K562 (cell line): ENCODE measurements around the gene STIL. TPM values are rescaled to one million over a fixed set of nuclear protein-coding genes. Genes with fewer than 3 reads are reported as not detected.

Experiments
- ATAC-seq: fragments of 200-7000 bp; cut with Tn5 transposase; 3 replicates; pipeline ENCODE4 v1.9.1; 2020; ENCODE audit warnings: moderate library complexity
- BruUV-seq: library from RNA; stranded (reverse); fragments of 400-500 nt; replicated peaks from 2 replicates; lab custom pipeline; 2021; lab: Mats Ljungman, UMichigan
- CTCF ChIA-PET: fragments of 300-600 bp; formaldehyde crosslinking; extraction: SDS; loops from one replicate; lab custom pipeline; 2021; ENCODE audit warnings: low intra/inter-chr PET ratio; lab: Yijun Ruan, JAX
- POLR2A ChIA-PET: fragments of 300-600, 350-650 bp; sonication (Branson Sonifier 250); formaldehyde crosslinking; extraction: SDS; loops from one replicate; lab custom pipeline; 2021; ENCODE audit warnings: antibody characterized with exemption, inconsistent platforms; lab: Yijun Ruan, JAX
- DNase-seq, 4 experiments: peaks; one replicate each; pipeline versions ENCODE4 v3.0.0 to v3.0.0-alpha.2; 2011 to 2018; ENCODE audit warnings: low spot score in 3 of 4, mixed read lengths in 3 of 4; ENCODE audit errors: extremely low read depth in 1 of 4
- FAIRE-seq: peaks from 2 replicates; lab custom pipeline; 2011; peaks lifted over from hg19 to GRCh38; lab: Jason Lieb, UNC
- H2AFZ ChIP-seq: 2 replicates; pipeline ENCODE4 v1.6.0; 2011; ENCODE audit warnings: low read depth, low read length, control low read depth, inconsistent platforms
- H3K27ac ChIP-seq: fragments of 200-600 bp; 3 replicates; pipeline ENCODE4 v1.8.0; 2011; ENCODE audit warnings: low read depth, mild to moderate bottlenecking, control low read depth, inconsistent platforms, low read length, moderate library complexity, mixed read lengths; ENCODE audit errors: extremely low read depth
- H3K27me3 ChIP-seq, 2 experiments: fragments of 300-600 bp in 1 of 2; 2 replicates in 1 of 2; 3 replicates in 1 of 2; pipeline versions ENCODE4 v1.6.0 to v1.8.0; 2011; ENCODE audit warnings: inconsistent platforms in 2 of 2, low read length in 2 of 2, mild to moderate bottlenecking in 1 of 2, mixed read lengths in 1 of 2, moderate library complexity in 1 of 2; ENCODE audit not compliant: control insufficient read depth in 2 of 2, insufficient read depth in 2 of 2
- H3K36me3 ChIP-seq: fragments of 300-600 bp; 3 replicates; pipeline ENCODE4 v1.8.0; 2011; ENCODE audit warnings: mild to moderate bottlenecking, low read length, inconsistent platforms; ENCODE audit not compliant: control insufficient read depth, insufficient read depth
- H3K4me1 ChIP-seq, 2 experiments: fragments of 200-600 bp in 1 of 2; replicated peaks in 1 of 2; 2 replicates in 1 of 2; 3 replicates in 1 of 2; pipeline versions ENCODE4 v1.5.1 to v1.8.0; 2011; ENCODE audit warnings: inconsistent platforms in 2 of 2, low read length in 2 of 2, mild to moderate bottlenecking in 1 of 2, mixed read lengths in 1 of 2, moderate library complexity in 1 of 2; ENCODE audit not compliant: control insufficient read depth in 2 of 2, insufficient read depth in 2 of 2
- H3K4me2 ChIP-seq: 2 replicates; pipeline ENCODE4 v1.6.1; 2011; ENCODE audit warnings: low read length, control low read depth, inconsistent platforms, mixed read lengths; ENCODE audit not compliant: insufficient read depth
- H3K4me3 ChIP-seq: fragments of 200-600 bp; sonication (generic), shearing (Covaris generic); 2 replicates; pipeline ENCODE4 v1.5.1; 2016; ENCODE audit warnings: control low read depth, inconsistent platforms
- H3K79me2 ChIP-seq: fragments of 200-600 bp; 3 replicates; pipeline ENCODE4 v1.8.0; 2011; ENCODE audit warnings: low read length, inconsistent platforms; ENCODE audit not compliant: control insufficient read depth, insufficient read depth
- H3K9ac ChIP-seq, 2 experiments: 2 replicates each; pipeline versions ENCODE4 v1.6.0 to v1.6.1; 2011; ENCODE audit warnings: low read depth in 2 of 2, low read length in 2 of 2, control low read depth in 1 of 2, inconsistent platforms in 1 of 2, mild to moderate bottlenecking in 1 of 2, mixed read lengths in 1 of 2; ENCODE audit not compliant: insufficient read depth in 1 of 2
- H3K9me1 ChIP-seq: one replicate; pipeline ENCODE4 v1.6.0; 2011; ENCODE audit warnings: inconsistent platforms, mild to moderate bottlenecking, low read length, moderate library complexity; ENCODE audit not compliant: control insufficient read depth, insufficient read depth
- H3K9me3 ChIP-seq: replicated peaks from 2 replicates; pipeline ENCODE4 v1.5.1; 2011; ENCODE audit warnings: low read depth, low read length, inconsistent platforms; ENCODE audit not compliant: control insufficient read depth, insufficient read depth
- H4K20me1 ChIP-seq: replicated peaks from 2 replicates; pipeline ENCODE4 v1.6.1; 2011; ENCODE audit warnings: low read length, inconsistent platforms, mixed read lengths; ENCODE audit not compliant: control insufficient read depth, insufficient read depth
- CSDE1 ChIP-seq, 2 experiments: fragments of 450-650 bp; IDR thresholded peaks; 2 replicates each; pipeline ENCODE4 v1.6.1; 2016; ENCODE audit warnings: mild to moderate bottlenecking in 1 of 2
- HBP1 ChIP-seq: fragments of 450-650 bp; formaldehyde crosslinking; IDR thresholded peaks from 2 replicates; pipeline ENCODE4 v1.4.0; 2022; ENCODE audit warnings: missing genetic modification characterization
- HMG20A ChIP-seq: fragments of 450-650 bp; formaldehyde crosslinking; conservative IDR thresholded peaks from 2 replicates; pipeline ENCODE4 v1.4.0; 2020; ENCODE audit warnings: mild to moderate bottlenecking, mixed read lengths
- MXD1 ChIP-seq: fragments of 250-450 bp; sonication (Bioruptor Pico); IDR thresholded peaks from 2 replicates; pipeline ENCODE4 v1.8.0; 2021; ENCODE audit warnings: borderline replicate concordance, mild to moderate bottlenecking, moderate library complexity; ENCODE audit not compliant: poor library complexity, severe bottlenecking
- MYNN ChIP-seq, 2 experiments: sonication (generic); formaldehyde crosslinking in 1 of 2; IDR thresholded peaks; 2 replicates each; pipeline versions ENCODE4 v1.5.0 to v1.6.1; 2016 to 2020; ENCODE audit warnings: antibody characterized with exemption in 1 of 2, missing genetic modification reagents in 1 of 2
- RFX7 ChIP-seq: fragments of 250-450 bp; sonication (Bioruptor Pico); IDR thresholded peaks from 2 replicates; pipeline ENCODE4 v1.5.1; 2021; ENCODE audit warnings: mild to moderate bottlenecking
- SLC30A9 ChIP-seq: fragments of 250-450 bp; sonication (Bioruptor Pico); IDR thresholded peaks from 2 replicates; pipeline ENCODE4 v1.8.0; 2022; ENCODE audit warnings: mild to moderate bottlenecking, moderate library complexity
- SNIP1 ChIP-seq: fragments of 450-650 bp; IDR thresholded peaks from 2 replicates; pipeline ENCODE4 v1.7.1; 2017; ENCODE audit warnings: low read depth, mild to moderate bottlenecking
- U2AF1 ChIP-seq: fragments of 200-400 bp; formaldehyde crosslinking; optimal IDR thresholded peaks from 2 replicates; pipeline ENCODE3; 2017; ENCODE audit warnings: mild to moderate bottlenecking, low read depth, low read length, moderate library complexity
- ZNF197 ChIP-seq: fragments of 200-800 bp; sonication (Bioruptor generic); IDR thresholded peaks from 2 replicates; pipeline ENCODE4 v1.6.1; 2016; ENCODE audit warnings: low read depth, missing genetic modification characterization, missing compliant biosample characterization
- ZNF589 ChIP-seq: fragments of 200-800 bp; sonication (Bioruptor generic); IDR thresholded peaks from 2 replicates; pipeline ENCODE4 v1.6.1; 2016; ENCODE audit warnings: low read depth, missing genetic modification characterization, missing compliant biosample characterization
- ZNF830 ChIP-seq: fragments of 250-450 bp; sonication (Bioruptor Pico); IDR thresholded peaks from 2 replicates; pipeline ENCODE4 v1.5.0; 2021; ENCODE audit warnings: mild to moderate bottlenecking
- WGBS: fragments of 100-300 bp; shearing (Covaris generic); methylation state at CpG from one replicate; pipeline ENCODE4 v1.1.6; 2016; ENCODE audit warnings: low coverage, mixed read lengths; ENCODE audit not compliant: insufficient coverage; ENCODE audit errors: missing lambda C conversion rate; 5-methylcytosine and 5-hydroxymethylcytosine counted together
- in situ Hi-C: fragments of 300-500 bp; cut with MboI; formaldehyde crosslinking; loops from 4 replicates; pipeline ENCODE4 v1.15.0; 2018; ENCODE audit warnings: inconsistent platforms, mixed read lengths
- intact Hi-C: fragments of 100-400 bp; cut with micrococcal nuclease; formaldehyde crosslinking; loops from 2 replicates; pipeline ENCODE4 v1.14.2; 2022
- polyA plus RNA-seq, 8 experiments: library from polyadenylated mRNA; depleted of rRNA in 4 of 8; stranded (reverse) in 5 of 8; unstranded in 3 of 8; fragments of >200 nt; fragmentation: Nextera tagmentation in 2 of 8; fragmentation: Illumina TruSeq in 1 of 8; extraction: Ambion mirVana in 2 of 8; extraction: Trizol in 1 of 8; gene quantifications; 2 replicates each; pipeline versions ENCODE4 v1.2.1 to v1.2.3, GENCODE V29; 2011 to 2014; ENCODE audit warnings: inconsistent platforms in 1 of 8, missing spikeins in 1 of 8
- total RNA-seq, 7 experiments: library from RNA; depleted of rRNA in 6 of 7; stranded (reverse); fragments of >200 nt in 6 of 7; fragmentation: Illumina TruSeq in 2 of 7; extraction: Trizol in 2 of 7; gene quantifications; 2 replicates each; pipeline versions ENCODE4 v1.2.1 to v1.2.3, GENCODE V29; 2011 to 2021; ENCODE audit warnings: low replicate concordance in 1 of 7
- TF ChIP-seq, protein P1 (sequence below): IDR thresholded peaks from 2 replicates; pipeline ENCODE4 v1.6.1; 2011; ENCODE audit not compliant: insufficient read length; ENCODE audit errors: extremely low read depth

The STIL gene
- total and polyA plus RNA-seq, 9 of the 15 experiments (the other 6 are each of a cell fraction or from before 2014, with no cell fraction given) = 10.5 to 77.4 (median 39.6) TPM

DNA sequence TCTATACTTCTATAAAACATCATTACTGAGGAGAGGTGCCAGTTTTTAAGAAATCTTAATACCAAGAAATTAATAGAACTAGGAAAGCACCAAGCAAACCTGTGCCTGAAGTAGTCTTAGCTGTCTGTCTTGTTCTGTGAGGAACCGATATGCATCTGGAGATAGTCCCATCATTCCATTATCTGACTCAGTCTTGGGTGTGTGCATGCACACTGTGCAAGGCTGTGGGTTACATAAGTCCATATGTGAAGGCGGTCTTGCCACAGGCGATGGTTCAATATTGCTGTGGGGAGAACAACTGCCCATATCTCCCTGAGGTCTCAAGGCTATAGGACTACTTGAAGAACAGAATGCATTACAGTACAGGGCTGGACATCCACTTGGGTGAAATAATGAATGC, 33.8 kb downstream of the STIL start:
- H3K9me1 ChIP-seq = no peaks in the 10 kb centered on the region

DNA sequence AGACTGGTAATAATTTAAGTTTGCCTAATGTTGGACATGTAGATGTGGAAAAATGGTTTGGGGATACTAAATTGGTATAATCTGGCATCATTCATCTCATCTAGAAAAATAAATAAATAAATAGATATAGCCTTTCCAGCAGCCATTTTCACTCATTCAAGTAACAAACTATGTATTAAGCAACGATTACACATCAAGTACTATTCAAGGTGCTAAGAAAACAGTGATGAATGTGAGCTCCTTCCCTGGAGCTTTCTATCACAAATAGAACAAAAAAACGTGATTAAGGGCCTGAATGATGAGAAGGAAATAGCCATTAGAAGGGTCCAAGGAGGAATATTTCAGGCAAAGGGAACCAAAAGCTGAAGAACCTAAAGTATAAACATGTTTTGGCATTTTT, 37.1 kb downstream of the STIL start:
- POLR2A ChIA-PET = interaction anchor here (0.7 to 1.0 kb wide), 3 partner anchors 8 to 37 kb away, joined by 3 to 4 read pairs (median 3); partner anchors contain the start of gene STIL
- Histone ChIP-seq H3K4me3 (no peak overlapping the region), H2AFZ (no peak overlapping the region), H3K4me2 (no peak overlapping the region), H3K9me1 (no peaks in the 10 kb centered on the region), H3K79me2 (peaks cover 74% of the 10 kb centered on the region), H3K9me3 (no peaks in the 10 kb centered on the region), H3K9ac (no peak overlapping the region), H4K20me1 (0 out of 2 replicates have a peak, but pooled peaks cover 4% of the 10 kb centered on the region), H3K4me1 (peaks cover 0 to 2% of the 10 kb centered on the region in 2 experiments; a peak in 2 of 5 replicates), H3K27me3 (no peaks in the 10 kb centered on the region), H3K36me3 (peaks cover 77% of the 10 kb centered on the region), H3K27ac (no peak overlapping the region)
- BruUV-seq = no TSS peak
- no peak for DNase-seq
- CTCF ChIA-PET = no interaction called here
- intact Hi-C loops = no loop called here
- 63% methylated on average over 2 of the region's 2 CpGs for WGBS
- no peak for FAIRE-seq
- in situ Hi-C loops = no loop called here
- ATAC-seq = no peak
- TF ChIP-seq SLC30A9 (CRISPR knock-in tag) (no peak), MXD1 (CRISPR knock-in tag) (no peak), CSDE1 (IDR thresholded peaks at IDR 0.05) (no peak), ZNF589 (CRISPR knock-in tag) (no peak), ZNF197 (CRISPR knock-in tag) (no peak), RFX7 (CRISPR knock-in tag) (no peak), SNIP1 (no peak), ZNF830 (no peak), HBP1 (no peak)
- TF ChIP-seq, protein P1, sequence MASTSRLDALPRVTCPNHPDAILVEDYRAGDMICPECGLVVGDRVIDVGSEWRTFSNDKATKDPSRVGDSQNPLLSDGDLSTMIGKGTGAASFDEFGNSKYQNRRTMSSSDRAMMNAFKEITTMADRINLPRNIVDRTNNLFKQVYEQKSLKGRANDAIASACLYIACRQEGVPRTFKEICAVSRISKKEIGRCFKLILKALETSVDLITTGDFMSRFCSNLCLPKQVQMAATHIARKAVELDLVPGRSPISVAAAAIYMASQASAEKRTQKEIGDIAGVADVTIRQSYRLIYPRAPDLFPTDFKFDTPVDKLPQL = no peak

More for the DNA sequence above, 33.8 kb downstream of the STIL start:
- FAIRE-seq (no peak), DNase-seq (no peak), ATAC-seq (peak; percentile 49)
- peaks cover 83% of the 10 kb centered on the region for H3K36me3 ChIP-seq
- peaks cover 0 to 2% of the 10 kb centered on the region in 2 experiments; a peak in 2 of 5 replicates for H3K4me1 ChIP-seq
- no peak overlapping the region for H3K4me3 ChIP-seq
- 64% methylated on average over 3 of the region's 3 CpGs for WGBS
- H3K27ac ChIP-seq = no peak overlapping the region
- H3K27me3 ChIP-seq = no peaks in the 10 kb centered on the region
- no peak overlapping the region for H2AFZ ChIP-seq
- in situ Hi-C loops (no loop called here), intact Hi-C loops (no loop called here)
- no peak overlapping the region for H3K9ac ChIP-seq
- TF ChIP-seq MYNN (IDR thresholded peaks at IDR 0.05) (0 out of 2 replicates have a peak, but pooled peaks have one; percentile 21), MYNN (CRISPR knock-in tag; IDR thresholded peaks at IDR 0.05) (no peak), HMG20A (CRISPR knock-in tag) (no peak), U2AF1 (no peak)
- ChIA-PET POLR2A (interaction anchor here (1.1 to 1.7 kb wide), 4 partner anchors 11 to 101 kb away, joined by 3 to 8 read pairs (median 4); partner anchors contain the start of gene STIL), CTCF (no interaction called here)
- no peak overlapping the region for H3K4me2 ChIP-seq
- H3K79me2 ChIP-seq = peaks cover 54% of the 10 kb centered on the region
- no peaks in the 10 kb centered on the region for H3K9me3 ChIP-seq
- 0 out of 2 replicates have a peak, but pooled peaks cover 4% of the 10 kb centered on the region for H4K20me1 ChIP-seq
- BruUV-seq = no TSS peak
